PC-9 (cell line): ENCODE measurements around the gene HEATR5A. TPM values are rescaled to one million over a fixed set of nuclear protein-coding genes. Genes with fewer than 3 reads are reported as not detected.
"Not testable (repeated sequence)": the region's sequence is repeated elsewhere in the genome, so short reads cannot be mapped to it uniquely, and the experiment has no call there.

ENCODE experiments used
- BruUV-seq: library from RNA; stranded (reverse); fragments of 400-500 nt; replicated peaks from 2 replicates; lab custom pipeline; 2021; lab: Mats Ljungman, UMichigan
- CTCF ChIA-PET: fragments of 300-600 bp; sonication (Branson Sonifier 250); formaldehyde crosslinking; loops from one replicate; lab custom pipeline; 2022; ENCODE audit warnings: antibody characterized with exemption; lab: Charles Lee
- POLR2A ChIA-PET: fragments of 300-600 bp; sonication (Branson Sonifier 250); formaldehyde crosslinking; loops from one replicate; lab custom pipeline; 2022; ENCODE audit warnings: antibody characterized with exemption; ENCODE audit not compliant: unreplicated experiment; lab: Charles Lee
- DNase-seq, 2 experiments: peaks; one replicate each; pipeline versions ENCODE4 v3.0.0 to v3.0.0-alpha.2; 2015 to 2022; ENCODE audit warnings: mixed read lengths in 1 of 2
- H2AFZ ChIP-seq: fragments of 200-600 bp; sonication (generic); 2 replicates; pipeline ENCODE4 v1.8.1; 2017; ENCODE audit warnings: antibody characterized with exemption
- H3F3A ChIP-seq: fragments of 200-600 bp; sonication (generic); 2 replicates; pipeline ENCODE4 v1.8.1; 2017; ENCODE audit warnings: antibody characterized with exemption, mild to moderate bottlenecking, low read depth; ENCODE audit not compliant: insufficient read depth
- H3K27ac ChIP-seq: fragments of 200-600 bp; sonication (generic); 2 replicates; pipeline ENCODE4 v1.6.1; 2016; ENCODE audit warnings: mixed run types
- H3K27me3 ChIP-seq: fragments of 200-600 bp; sonication (generic); 2 replicates; pipeline ENCODE4 v1.6.1; 2016; ENCODE audit warnings: low read depth, mixed run types; ENCODE audit not compliant: insufficient read depth
- H3K36me3 ChIP-seq: fragments of 200-600 bp; sonication (generic); 2 replicates; pipeline ENCODE4 v1.6.1; 2016; ENCODE audit warnings: low read depth, mixed run types
- H3K4me1 ChIP-seq: fragments of 200-600 bp; sonication (generic); replicated peaks from 2 replicates; pipeline ENCODE4 v1.6.1; 2016; ENCODE audit warnings: mixed run types; ENCODE audit not compliant: insufficient read depth
- H3K4me2 ChIP-seq: fragments of 200-600 bp; sonication (generic); 2 replicates; pipeline ENCODE4 v1.6.1; 2017; ENCODE audit warnings: mixed run types
- H3K4me3 ChIP-seq: fragments of 200-600 bp; sonication (generic); 2 replicates; pipeline ENCODE4 v1.6.1; 2016; ENCODE audit warnings: mixed run types
- H3K79me2 ChIP-seq: fragments of 200-600 bp; sonication (generic); 2 replicates; pipeline ENCODE4 v1.6.1; 2017; ENCODE audit warnings: low read depth, mixed run types
- H3K9me2 ChIP-seq: fragments of 200-600 bp; sonication (generic); 2 replicates; pipeline ENCODE4 v1.8.1; 2017; ENCODE audit warnings: mild to moderate bottlenecking; ENCODE audit not compliant: insufficient read depth
- H3K9me3 ChIP-seq: fragments of 200-600 bp; sonication (generic); 2 replicates; pipeline ENCODE4 v1.8.1; 2016; ENCODE audit warnings: low read depth; ENCODE audit not compliant: insufficient read depth
- H4K20me1 ChIP-seq: fragments of 200-600 bp; sonication (generic); 2 replicates; pipeline ENCODE4 v1.8.1; 2017; ENCODE audit not compliant: insufficient read depth
- EZH2 ChIP-seq: fragments of 200-600 bp; sonication (generic); IDR thresholded peaks from 2 replicates; pipeline ENCODE4 v1.8.0; 2017; ENCODE audit warnings: antibody characterized with exemption, low read depth
- intact Hi-C: fragments of 100-400 bp; cut with micrococcal nuclease; formaldehyde crosslinking; loops from one replicate; pipeline ENCODE4 v1.10.0; 2022; ENCODE audit not compliant: unreplicated experiment
- total RNA-seq: library from RNA; stranded (reverse); gene quantifications from 2 replicates; pipeline ENCODE4 v1.2.3, GENCODE V29; 2021
- TF ChIP-seq, protein P1 (sequence below): fragments of 200-600 bp; sonication (generic); conservative IDR thresholded peaks from 2 replicates; pipeline ENCODE4 v1.6.1; 2017; ENCODE audit warnings: mixed run types, antibody characterized with exemption, mild to moderate bottlenecking, moderate library complexity

HEATR5A gene
- total RNA-seq, 1 experiment from 2014 or later: 25.7 TPM

DNA sequence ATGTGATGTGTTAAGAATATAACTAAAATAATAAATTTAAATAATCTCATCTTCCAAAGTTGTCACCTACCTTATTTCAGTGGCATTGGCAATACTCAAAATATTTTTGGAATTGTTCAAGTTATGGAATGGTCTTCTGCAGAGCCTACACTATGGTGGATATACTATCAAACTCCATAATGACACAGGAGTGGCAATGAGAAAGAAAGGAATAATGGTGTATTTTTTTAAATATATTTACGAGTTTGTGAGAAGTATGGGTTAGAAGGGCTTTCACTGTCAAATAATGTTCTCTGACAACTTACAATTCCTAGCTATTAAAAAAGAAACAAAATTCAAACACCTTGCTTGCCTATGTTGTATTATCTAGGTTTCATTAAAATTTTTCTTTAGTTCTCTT lies 38.1 kb downstream of the HEATR5A start:
- no peak overlapping the region for H3K27ac ChIP-seq
- H3K4me1 ChIP-seq: peaks cover 12% of the 10 kb centered on the region
- H3K27me3 ChIP-seq: no peaks in the 10 kb centered on the region
- H3F3A ChIP-seq: 0 out of 2 replicates have a peak, but pooled peaks cover 7% of the 10 kb centered on the region
- H2AFZ ChIP-seq: no peak overlapping the region
- H3K79me2 ChIP-seq: no peaks in the 10 kb centered on the region
- H3K9me2 ChIP-seq: no peaks in the 10 kb centered on the region
- H3K4me2 ChIP-seq: no peak overlapping the region
- no peak overlapping the region for H3K4me3 ChIP-seq
- H3K9me3 ChIP-seq: no peaks in the 10 kb centered on the region
- ChIA-PET POLR2A (no interaction called here), CTCF (no interaction called here)
- DNase-seq: no peak
- H3K36me3 ChIP-seq: no peaks in the 10 kb centered on the region
- no peak for TF ChIP-seq EZH2
- TF ChIP-seq, protein P1, sequence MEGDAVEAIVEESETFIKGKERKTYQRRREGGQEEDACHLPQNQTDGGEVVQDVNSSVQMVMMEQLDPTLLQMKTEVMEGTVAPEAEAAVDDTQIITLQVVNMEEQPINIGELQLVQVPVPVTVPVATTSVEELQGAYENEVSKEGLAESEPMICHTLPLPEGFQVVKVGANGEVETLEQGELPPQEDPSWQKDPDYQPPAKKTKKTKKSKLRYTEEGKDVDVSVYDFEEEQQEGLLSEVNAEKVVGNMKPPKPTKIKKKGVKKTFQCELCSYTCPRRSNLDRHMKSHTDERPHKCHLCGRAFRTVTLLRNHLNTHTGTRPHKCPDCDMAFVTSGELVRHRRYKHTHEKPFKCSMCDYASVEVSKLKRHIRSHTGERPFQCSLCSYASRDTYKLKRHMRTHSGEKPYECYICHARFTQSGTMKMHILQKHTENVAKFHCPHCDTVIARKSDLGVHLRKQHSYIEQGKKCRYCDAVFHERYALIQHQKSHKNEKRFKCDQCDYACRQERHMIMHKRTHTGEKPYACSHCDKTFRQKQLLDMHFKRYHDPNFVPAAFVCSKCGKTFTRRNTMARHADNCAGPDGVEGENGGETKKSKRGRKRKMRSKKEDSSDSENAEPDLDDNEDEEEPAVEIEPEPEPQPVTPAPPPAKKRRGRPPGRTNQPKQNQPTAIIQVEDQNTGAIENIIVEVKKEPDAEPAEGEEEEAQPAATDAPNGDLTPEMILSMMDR: no peak
- BruUV-seq: no TSS peak
- intact Hi-C loops: no loop called here
- no peaks in the 10 kb centered on the region for H4K20me1 ChIP-seq

DNA sequence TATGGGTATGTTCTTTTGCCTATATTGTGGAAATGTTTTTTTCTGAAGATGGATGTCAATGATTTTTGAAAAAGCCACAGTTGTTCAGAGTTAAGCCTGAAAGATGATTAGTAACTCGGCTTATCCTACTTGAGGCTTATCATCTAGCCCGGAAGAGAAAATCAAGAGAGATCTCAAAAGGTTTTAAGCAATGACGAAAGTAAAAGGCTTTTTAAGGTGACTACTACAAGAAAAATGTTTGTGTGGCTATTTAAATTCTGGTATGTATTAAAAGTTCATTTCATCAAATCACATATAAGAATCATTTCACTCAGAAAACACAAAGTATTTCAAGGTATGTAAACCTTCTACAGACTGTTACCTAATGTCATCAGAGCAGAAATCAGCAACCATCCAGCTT lies 40.2 kb downstream of the HEATR5A start:
- POLR2A ChIA-PET: no interaction called here
- Histone ChIP-seq H3K79me2 (no peaks in the 10 kb centered on the region), H4K20me1 (no peaks in the 10 kb centered on the region), H3K9me3 (no peaks in the 10 kb centered on the region), H3K9me2 (no peaks in the 10 kb centered on the region), H3F3A (0 out of 2 replicates have a peak, but pooled peaks cover 7% of the 10 kb centered on the region), H3K4me2 (no peak overlapping the region), H3K4me3 (no peak overlapping the region), H3K36me3 (no peaks in the 10 kb centered on the region), H3K4me1 (peaks cover 12% of the 10 kb centered on the region), H3K27me3 (no peaks in the 10 kb centered on the region), H3K27ac (no peak overlapping the region), H2AFZ (no peak overlapping the region)
- DNase-seq: no peak
- BruUV-seq: no TSS peak
- intact Hi-C loops: no loop called here
- TF ChIP-seq, protein P1: no peak
- TF ChIP-seq EZH2: no peak
- CTCF ChIA-PET: no interaction called here

DNA sequence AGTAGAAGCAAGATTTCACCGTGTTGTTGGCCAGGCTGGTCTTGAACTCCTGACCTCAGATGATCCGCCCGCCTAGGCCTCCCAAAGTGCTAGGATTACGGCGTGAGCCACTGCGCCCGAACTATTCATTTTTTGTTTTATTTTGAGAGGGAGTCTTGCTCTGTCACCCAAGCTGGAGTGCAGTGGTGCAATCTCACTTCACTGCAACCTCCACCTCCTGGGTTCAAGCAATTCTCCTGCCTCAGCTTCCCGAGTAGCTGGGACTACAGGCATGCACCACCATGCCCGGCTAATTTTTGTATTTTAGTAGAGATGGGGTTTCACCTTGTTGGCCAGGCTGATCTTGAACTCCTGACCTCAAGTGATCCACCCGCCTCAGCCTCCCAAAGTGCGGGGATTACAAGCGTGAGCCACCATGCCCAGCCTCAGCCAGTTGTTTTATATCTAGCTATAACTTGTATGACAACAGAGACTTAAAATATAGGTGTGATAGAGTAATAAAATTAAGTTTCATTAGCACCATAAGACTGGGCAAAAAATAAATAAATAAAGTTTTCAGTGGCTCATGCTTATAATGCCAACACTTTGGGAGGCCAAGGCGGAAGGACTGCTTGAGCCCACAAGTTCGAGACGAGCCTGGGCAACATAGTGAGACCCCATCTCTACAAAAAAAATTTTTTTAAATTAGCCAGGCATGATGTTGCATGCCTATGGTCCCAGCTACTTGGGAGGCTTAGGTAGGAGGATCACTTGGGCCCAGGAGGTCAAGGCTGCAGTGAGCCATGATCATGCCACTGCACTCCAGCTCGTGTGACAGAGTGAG lies 41.0 kb downstream of the HEATR5A start:
- DNase-seq, POLR2A ChIA-PET, H3F3A ChIP-seq, H3K4me3 ChIP-seq, H4K20me1 ChIP-seq, H3K4me2 ChIP-seq, H3K79me2 ChIP-seq, H3K36me3 ChIP-seq, H3K27ac ChIP-seq, H2AFZ ChIP-seq, H3K9me2 ChIP-seq, intact Hi-C loops, H3K9me3 ChIP-seq, BruUV-seq, H3K27me3 ChIP-seq: not testable (repeated sequence)
- CTCF ChIA-PET: interaction anchor here (0.6 kb wide), 1 partner anchor 289 kb away, joined by 7 read pairs; no protein-coding TSS in a partner anchor
- H3K4me1 ChIP-seq: peaks cover 12% of the 10 kb centered on the region
